Measurements from ENCODE around the gene CEP95.
"Not testable (repeated sequence)": the region's sequence is repeated elsewhere in the genome, so short reads cannot be mapped to it uniquely, and the experiment has no call there.

CEP95 gene

GRCh38 chr17:64506576-64507412 is at the start of gene CEP95:
TSS of gene CEP95 (plus strand) at chr17:64506977. CDS start at chr17:64507098, 121 bp downstream.
- DNase-seq = peak; percentile 99

- DNase-seq = no peak
Observed at GRCh38 chr17:64457156-64457555, 49.6 kb upstream of the CEP95 start.

GRCh38 chr17:64458756-64459155 is 48.0 kb upstream of the CEP95 start:
- DNase-seq = no peak

- DNase-seq = no peak
Observed at GRCh38 chr17:64459284-64459747, 47.5 kb upstream of the CEP95 start.

- not testable (repeated sequence) for DNase-seq
Observed at GRCh38 chr17:64459818-64460217, 47.0 kb upstream of the CEP95 start.

- peak; percentile 4 for DNase-seq
Observed at GRCh38 chr17:64460955-64461354, 45.8 kb upstream of the CEP95 start.

GRCh38 chr17:64461788-64462187 is 45.0 kb upstream of the CEP95 start:
- no peak for DNase-seq

GRCh38 chr17:64466019-64466735 is 40.6 kb upstream of the CEP95 start:
- DNase-seq = peak; percentile 6

- DNase-seq = not testable (repeated sequence)
Observed at GRCh38 chr17:64466834-64467233, 39.9 kb upstream of the CEP95 start.

- DNase-seq = peak; percentile 35
Observed at GRCh38 chr17:64470625-64471024, 36.2 kb upstream of the CEP95 start.

GRCh38 chr17:64471440-64471839 is 35.3 kb upstream of the CEP95 start:
- no peak for DNase-seq

- no peak for DNase-seq
Observed at GRCh38 chr17:64472564-64472963, 34.2 kb upstream of the CEP95 start.

- DNase-seq = no peak
Observed at GRCh38 chr17:64477849-64478248, 28.9 kb upstream of the CEP95 start.

GRCh38 chr17:64480951-64481350 is 25.8 kb upstream of the CEP95 start:
- no peak for DNase-seq

GRCh38 chr17:64484380-64484779 is 22.4 kb upstream of the CEP95 start:
- no peak for DNase-seq

GRCh38 chr17:64488301-64488700 is 18.5 kb upstream of the CEP95 start:
- no peak for DNase-seq

GRCh38 chr17:64491034-64491860 is 15.5 kb upstream of the CEP95 start:
- DNase-seq = no peak

- DNase-seq = no peak
Observed at GRCh38 chr17:64491994-64492393, 14.8 kb upstream of the CEP95 start.

- DNase-seq = no peak
Observed at GRCh38 chr17:64492481-64493109, 14.2 kb upstream of the CEP95 start.

GRCh38 chr17:64494121-64494520 is 12.7 kb upstream of the CEP95 start:
- DNase-seq = no peak

GRCh38 chr17:64495300-64495699 is 11.5 kb upstream of the CEP95 start:
- not testable (repeated sequence) for DNase-seq

GRCh38 chr17:64496348-64496785 is 10.4 kb upstream of the CEP95 start:
- no peak for DNase-seq

Measured in eye (tissue), 1 donor.